GM21423 (cell line): ENCODE measurements around the gene C6orf58.

Experiments used
- ATAC-seq: cut with Tn5 transposase; IDR thresholded peaks from one replicate; pipeline ENCODE4 v1.9.1; 2021; ENCODE audit warnings: mild to moderate bottlenecking, moderate library complexity; ENCODE audit not compliant: unreplicated experiment

C6orf58 gene

DNA sequence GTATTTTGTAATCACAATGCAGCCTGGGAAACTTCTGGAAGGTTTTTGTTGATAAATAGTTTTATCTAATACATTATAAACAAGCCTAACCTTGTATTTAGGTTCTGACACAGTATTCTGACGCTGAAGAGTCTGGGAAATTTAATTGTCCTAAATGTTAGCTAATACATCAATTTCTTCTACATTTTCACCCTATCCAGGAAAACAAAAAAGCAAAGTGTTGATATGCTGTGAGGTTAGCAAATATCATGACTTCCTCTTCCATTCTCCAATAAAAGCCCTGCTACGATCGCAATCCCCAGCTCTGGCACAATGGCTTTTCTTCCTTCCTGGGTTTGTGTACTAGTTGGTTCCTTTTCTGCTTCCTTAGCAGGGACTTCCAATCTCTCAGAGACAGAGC lies at the start of gene C6orf58:
C6orf58 (plus strand) TSS at position 301 of the 400 bp plus-strand sequence; CDS start at position 313, 12 bp downstream.
- ATAC-seq = no peak

DNA sequence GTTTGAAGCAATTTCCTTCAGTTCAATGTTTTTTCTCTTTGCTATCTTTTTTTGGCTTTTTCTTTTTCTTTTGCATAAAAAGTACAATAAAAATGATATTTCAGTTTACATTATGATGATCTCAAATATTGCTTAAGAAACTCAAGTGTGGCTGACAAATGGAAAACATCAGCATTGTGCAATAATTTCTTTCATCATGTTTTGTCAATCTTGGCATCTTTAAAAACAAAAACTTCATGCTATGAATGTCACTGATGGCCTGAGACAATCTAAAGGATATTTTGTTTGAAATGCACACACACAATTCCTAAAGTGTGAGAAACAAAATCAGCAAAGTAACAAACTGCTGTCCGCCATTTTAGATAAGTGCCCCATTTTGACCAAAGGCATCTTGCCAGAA lies 44.0 kb upstream of the C6orf58 start:
- no peak for ATAC-seq

DNA sequence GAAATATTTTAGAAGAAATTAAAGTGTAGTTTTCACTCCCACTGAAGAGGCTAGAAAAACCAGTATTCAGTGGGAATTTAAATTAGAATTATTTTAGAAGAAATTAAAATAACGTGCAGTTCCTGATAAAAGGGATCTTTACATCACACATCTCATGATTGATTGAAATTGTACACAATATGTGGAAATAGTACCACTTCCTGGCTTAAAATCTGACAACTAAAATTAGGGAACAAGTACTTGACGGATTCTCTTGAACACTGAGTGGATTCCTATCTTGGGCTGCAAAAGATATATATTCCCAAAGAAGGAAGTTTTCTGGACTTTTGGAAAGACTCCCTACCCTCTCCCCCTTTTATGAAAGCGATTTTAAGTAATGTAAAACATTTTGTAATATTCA lies 43.2 kb upstream of the C6orf58 start:
- ATAC-seq = no peak

DNA sequence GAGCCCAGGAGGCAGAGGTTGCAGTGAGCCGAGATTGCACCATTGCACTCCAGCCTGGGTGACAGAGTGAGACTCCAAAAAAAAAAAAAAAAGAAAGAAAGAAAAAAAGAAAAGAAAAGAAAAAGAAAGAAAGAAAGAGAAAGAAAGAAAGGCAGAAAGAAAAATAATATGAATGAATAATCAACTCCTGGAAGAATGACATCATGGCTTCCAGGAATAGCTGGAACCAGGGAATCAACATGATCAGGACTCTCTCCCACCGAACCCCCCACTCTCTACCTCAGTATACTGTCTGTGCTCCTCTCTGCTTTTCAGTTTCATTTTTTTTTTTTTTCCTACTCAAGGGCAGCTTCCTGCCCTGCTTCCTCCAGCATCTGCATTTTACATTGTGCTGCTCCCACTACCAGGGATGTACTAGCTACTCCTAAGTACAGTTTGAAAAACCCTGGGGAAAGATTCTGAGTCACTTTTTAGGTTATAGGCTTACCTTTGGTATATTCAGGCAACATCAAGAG lies 38.2 kb upstream of the C6orf58 start:
- peak; percentile 4 for ATAC-seq

DNA sequence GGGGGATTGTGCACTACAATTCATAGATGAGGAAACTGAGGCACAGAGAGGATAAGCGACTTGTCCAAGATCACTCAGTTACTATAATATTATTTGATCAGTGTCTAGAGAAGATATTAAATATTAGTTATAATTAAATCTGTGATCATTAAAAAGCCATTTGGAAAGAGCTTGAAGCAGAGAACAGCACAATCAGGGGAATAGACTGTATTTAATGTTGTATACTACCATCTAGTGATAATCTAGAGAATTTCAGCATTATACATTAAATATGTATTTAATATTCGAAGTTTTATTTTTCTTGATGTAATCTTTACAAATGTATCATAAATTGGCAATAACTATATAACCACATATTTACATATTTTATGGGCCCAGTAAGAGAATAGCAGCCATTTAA lies 37.7 kb upstream of the C6orf58 start:
- ATAC-seq = peak; percentile 62

DNA sequence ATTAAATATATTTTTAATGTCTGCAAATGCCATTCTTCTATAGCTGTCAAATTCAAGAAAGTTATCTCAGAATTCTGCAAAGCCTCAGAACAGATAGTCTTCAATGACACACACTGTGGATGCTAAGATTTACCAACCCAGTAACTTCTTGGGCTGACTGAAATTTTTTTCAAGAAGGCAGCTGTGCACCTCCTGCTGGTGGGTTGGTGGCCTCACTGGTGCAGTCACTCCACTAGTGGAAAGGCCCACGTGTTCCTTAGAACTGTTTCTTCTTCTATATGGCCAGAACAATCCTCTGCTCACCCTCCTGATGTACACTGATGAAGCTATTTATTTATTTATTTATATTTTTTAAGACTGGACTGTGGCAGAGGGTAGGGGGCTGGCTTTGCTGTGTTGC lies 29.8 kb upstream of the C6orf58 start:
- no peak for ATAC-seq

DNA sequence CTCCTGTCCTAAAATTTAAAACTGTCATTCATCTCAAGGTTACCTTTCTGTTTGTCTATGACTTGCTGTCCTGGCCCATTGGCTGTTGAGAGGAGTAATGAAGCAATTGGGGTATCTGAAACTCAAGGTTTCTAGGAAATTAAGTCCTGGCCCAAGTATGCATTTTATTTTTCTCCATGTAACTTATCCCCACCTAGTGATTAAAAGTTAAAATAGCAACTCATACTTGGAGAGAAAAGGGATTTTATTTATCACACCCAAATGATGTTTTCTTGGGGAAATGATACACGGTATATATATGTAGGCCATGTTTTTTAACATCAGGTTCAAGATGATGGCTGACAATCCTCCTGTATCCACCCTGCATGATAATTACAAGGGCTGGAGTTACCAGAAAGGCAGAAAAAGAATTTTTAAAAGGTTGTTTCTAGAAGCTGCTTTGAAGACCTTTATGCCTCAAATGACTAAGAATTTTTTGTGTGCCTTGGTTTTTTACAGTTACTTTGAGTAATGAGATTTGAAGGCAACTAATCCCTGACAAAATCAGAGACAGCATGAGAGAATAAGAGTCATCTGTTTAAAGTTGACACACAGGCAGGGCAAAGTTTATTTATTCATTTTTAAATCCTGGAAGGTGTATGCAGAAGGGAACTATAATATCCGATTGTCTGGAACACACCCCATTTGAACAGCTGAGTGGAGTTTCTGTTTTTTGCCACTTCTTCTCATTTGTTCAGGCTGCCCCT lies 28.9 kb upstream of the C6orf58 start:
- no peak for ATAC-seq

DNA sequence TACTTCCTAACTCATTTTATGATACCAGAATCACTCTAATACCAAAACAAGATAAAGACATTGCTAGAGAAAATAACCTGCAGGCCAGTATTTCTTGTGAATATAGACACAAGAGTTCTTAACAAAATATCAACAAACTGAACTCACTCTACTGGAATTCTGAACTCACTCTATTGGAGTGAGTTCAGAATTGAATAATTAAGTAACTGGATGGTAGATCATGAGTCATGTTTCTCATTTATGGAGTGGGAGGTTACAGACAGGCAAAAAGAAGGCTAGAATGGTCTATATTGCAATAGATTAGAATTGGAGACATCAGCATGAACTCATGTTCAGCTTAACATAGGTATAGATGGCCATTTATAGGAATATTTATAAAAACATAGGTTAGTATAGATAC lies 26.6 kb upstream of the C6orf58 start:
- no peak for ATAC-seq

DNA sequence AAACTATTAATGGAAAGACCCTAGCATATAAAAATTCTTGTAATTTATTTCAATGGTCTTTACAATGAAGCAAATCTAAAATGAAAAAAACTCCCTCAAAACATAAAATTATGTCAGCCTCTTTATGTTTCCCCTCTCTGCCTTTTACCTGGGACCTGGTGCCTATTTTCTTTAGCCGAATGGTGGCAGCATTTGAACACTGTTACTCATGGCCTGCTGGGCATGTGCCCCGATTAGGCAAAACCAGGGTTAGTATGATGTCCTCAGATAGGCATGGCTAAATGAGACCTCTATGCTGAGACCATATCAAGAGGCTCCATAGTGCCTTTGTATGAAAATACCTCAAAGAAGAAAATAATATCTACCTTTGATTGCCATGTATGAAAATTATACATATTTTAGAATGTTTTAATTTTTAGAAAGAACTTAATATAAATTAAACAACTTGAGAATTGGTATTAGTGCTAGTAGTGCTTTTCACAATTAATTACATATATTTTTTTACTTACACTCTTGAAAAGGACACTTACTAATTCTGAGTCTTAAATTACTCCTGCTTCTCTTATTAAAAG lies 22.5 kb upstream of the C6orf58 start:
- no peak for ATAC-seq

DNA sequence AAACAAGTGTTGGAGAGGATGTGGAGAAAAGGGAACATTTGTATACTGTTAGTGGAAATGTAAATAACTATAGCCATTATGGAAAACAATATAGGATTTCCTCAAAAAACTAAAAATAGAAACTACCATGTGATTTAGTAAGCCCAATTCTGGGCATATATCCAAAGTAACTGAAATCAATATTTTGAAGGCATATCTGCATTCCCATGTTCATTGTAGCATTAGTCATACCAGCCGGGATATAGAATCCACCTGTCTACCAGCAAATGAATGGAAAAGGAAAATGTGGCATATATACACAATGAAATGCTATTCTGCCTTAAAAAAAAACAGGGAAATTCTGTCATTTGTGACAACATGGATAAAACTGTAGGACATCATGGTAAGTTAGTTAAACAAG lies 15.3 kb upstream of the C6orf58 start:
- no peak for ATAC-seq

DNA sequence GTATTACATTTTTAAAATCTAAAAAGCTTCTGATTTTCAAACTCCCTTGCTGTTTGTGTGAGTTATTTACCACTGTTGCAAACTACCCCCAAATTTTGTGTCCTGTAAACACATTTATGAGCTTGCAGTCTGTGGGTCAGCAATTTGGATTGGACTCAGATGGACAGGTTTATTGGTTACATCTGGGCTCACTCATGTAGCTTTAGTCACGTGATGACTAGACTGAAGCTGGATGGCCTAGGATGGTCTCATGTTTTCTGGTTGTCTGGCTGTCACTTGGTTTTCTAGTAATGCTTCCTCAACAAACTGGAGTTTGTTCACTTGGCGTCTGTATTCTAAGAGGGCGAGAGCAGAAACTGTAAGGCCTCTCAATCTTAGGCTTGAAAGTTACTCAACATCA lies 12.2 kb upstream of the C6orf58 start:
- ATAC-seq = no peak

DNA sequence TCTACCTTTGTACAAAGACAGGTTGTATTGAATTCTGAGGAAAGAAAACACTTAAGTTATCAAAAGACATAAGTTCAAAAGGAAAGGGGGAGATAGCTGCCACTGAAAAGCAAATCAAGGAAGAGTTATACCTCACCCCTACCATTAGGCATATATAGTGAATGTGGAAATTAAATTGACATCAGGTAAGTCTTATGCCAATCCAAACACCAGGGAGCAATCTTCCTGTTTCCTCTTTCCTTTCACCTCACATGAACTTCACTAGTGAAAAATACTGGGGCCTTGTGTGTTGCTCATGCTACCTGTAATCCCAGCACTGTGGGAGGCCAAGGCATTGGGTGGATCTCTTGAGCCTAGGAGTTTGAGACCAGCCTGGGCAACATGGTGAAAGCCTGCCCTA lies 10.9 kb upstream of the C6orf58 start:
- ATAC-seq = no peak

DNA sequence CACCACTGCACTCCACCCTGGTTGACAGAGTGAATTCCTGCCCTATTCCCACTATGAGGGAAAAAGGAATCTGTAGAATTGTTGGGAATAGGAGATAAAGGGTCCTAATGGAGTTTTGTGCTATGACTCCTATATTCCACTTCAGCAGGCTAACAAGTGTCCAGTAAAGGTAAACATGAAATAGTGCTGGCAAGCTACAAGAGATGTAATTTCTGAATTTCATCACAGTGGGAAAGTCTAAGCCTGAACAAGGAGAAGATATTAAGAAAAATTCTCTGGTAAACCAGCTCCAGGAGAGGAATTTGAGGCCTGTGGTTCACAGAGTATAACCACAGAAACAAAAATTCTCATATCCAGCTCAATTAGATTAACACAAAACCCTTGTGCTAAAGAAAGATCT lies 10.3 kb upstream of the C6orf58 start:
- no peak for ATAC-seq

DNA sequence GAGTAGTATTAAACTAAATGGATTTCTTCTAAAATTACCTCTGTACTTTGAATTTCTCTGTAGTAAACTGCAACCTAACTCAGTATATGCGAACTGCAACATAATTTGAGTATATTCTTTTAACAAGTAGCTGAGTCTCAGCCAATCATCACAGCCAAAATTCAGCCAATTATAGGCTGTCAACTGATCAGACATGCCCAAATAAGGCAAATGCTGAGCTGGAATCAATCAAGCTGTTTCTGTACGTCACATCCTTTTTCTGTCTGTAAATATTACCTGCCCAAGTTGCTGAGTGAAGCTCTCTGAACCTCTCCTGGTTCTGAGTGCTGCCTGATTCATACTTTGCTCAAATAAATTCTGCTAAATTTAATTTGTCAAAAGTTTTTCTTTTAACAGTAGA lies 9.5 kb upstream of the C6orf58 start:
- no peak for ATAC-seq

DNA sequence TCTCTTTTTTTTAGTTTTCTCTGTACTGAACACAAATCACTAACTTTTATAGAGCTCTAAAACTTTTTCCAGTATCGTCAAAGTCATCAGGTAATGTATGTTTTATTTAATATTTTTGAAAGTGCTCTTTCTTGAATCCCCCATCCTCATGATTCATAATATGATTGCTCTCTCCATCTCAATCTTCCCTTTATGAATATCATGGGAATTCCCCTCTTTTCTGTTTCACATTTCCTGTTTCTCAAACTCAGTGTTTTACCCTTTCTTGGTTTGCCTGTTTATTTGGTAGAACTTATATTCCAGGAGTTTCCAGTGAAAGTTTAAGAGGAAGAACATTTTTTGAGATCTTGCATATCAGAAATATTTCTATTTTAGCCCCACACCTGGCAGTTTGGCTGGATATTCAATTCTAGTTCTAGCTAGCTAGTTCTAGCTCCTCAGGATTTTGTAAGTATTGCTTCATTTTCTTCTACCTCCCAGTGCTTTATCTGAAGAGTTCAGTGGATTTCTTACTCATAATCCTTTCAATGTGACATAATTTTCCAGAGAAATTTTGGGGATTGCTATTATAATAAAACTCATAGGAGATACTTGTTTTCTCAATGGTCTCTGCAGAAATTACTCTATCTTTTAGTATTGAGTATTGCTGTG lies 6.1 kb upstream of the C6orf58 start:
- ATAC-seq = peak; percentile 84

DNA sequence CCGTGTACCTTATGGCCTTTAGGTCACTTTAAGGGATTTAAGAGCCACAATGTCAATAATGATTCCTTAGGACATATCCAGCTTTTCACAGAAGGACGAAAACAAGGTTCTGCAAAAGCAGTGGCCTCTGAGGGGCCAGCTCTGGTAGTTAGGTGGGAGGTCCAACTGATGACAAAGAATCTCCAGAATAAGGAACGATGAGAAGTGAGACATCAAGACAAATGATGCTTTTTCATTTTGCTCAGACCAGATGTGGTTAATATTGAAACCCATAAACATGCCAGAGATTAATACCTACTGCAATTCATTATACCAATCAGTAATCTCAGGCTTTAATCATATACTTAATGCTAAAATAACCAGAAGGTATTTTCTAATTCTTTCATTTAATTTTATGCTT lies 1.9 kb downstream of the C6orf58 start:
- no peak for ATAC-seq

DNA sequence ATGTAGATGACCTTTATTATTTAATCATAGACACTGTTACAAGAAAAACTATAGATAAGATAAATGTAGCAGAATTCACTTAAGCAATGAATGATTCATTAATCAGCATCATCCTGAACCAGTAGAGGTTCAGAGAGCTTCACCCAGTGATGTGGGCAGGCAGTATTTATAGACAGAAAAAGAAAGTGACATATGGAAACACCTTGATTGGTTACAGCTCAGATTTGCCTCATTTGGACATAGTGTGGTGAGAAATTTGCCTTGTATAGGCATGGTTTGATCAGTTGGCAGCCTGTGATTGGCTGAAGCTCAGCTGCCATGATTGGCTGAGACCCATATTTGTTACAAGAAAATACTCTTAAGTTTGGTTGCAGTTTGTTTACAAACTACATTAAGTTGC lies 4.6 kb downstream of the C6orf58 start:
- no peak for ATAC-seq

DNA sequence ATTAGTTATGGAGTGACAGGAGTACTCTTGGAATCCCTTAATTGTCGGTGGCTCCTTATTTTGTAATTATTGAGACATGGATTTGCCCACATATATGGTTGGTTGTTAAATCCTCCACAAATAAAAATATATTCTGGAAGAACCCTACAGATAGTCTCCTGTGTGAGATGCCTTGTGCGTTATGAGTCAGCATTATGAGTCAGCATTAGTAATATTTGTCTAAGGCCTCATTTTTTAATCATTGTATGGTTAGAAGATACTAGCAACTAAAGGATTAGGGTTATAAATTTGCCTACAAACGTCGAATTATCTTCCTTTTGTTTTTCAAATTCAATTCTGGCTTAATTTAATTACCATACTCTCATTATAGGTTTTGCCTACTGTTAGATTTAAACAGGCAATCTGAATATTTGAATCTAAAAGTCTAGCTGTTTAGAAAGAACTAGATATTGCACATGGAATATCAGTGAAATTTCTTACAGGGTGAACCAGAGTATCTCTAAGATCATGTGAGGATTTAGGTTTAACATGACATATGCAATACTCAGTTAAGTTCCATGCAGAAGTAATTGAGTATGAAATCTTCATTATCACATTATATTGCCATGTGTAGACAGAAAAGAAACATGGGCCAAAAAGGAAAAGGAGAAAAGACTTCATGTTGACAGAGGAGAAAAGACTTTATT lies 5.9 kb downstream of the C6orf58 start:
- ATAC-seq = no peak

DNA sequence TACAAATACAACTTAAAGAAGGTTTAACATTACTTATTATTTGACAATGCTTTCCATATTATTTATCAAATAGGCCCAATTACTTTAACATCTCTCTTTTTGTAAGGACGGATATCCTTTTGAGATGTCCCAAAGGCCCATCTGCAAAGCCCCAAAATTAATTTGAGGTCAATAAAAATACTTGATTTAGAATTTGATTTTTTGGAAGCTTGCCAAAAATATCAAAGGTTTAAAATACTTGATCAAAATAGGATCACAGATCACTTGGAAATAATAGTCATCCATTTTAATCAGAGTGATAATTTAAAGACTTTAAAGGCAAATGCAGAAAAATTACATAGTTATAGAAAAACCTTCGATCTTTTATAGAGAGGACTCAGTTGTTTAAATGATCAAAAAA lies 8.1 kb downstream of the C6orf58 start:
- ATAC-seq = no peak

DNA sequence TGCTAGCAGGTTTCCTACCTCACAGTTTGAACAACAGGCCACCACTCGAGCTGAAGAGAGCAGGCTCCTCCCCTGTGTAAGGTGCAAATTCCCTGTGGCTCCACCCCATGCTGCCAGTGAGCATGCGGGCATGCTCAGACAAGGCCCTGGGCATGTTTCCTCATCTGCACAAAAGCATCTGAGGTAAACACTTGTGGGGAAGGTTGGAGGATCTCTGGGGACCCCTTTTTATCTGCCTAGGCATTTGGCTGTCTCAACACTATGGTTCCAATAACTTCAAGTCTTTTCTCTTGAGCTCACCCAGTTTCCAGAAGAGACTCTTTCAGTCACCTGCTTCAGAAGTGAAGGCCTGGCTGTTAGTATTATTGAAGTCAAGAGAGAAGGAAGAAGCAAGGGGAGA lies 9.4 kb downstream of the C6orf58 start:
- ATAC-seq = no peak

DNA sequence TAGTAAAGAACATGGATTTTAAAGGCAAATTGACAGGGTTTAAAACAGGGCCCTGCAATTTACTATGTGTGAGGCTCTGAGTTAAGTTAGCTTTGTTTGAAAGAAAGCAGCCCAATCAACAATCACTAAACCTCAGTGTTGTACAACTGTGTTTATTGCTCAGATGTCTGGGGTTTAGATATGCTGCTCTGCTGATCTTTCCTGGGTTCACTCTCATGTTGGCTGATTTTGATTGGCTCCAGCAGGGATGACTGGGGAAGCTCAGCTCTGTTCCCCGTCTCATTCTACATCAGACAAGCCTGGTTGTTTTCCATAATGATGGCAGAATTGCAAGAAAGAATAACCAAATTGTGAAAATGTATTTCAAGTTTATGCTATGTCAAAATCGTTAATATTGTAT lies 10.9 kb downstream of the C6orf58 start:
- no peak for ATAC-seq

DNA sequence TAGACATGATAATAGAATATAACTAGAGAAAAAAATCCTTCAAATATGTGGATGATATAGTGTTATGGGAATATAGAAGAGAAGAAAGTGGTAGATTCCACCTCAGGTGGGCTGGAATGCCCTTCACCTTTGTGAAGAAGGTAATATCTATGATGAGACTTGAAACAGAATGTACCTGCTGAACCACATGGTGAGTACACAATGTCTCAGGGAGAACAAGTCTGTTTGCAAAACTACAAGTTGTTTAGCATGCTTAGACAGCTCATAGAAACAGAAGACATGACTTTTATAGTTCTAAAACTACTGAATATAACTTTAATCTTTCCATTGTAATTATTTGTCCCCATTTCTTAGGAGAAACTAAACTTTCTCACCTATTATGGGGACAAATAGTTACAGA lies 12.2 kb downstream of the C6orf58 start:
- ATAC-seq = no peak
